ENCODE results near the gene WWOX.

The WWOX gene

DNA sequence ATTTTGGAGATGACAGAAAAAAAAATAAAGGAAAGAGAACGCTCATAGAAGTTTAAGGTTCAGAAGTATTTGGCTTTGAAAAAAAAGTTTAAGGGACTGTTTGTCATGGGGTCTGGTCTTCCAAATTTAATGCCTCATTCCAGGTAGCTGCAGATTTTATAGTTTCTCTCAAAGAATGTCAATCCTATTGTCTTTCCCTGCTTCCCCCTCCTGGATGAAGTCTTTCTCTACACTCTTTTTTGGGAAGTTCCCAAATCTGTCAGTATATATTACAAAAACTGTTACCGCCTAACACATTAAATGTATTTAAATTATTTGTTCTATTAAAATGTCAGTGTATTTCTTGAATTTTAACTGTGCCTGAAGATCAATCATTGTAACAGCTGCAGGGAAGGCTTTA lies 1043.6 kb downstream of the WWOX start:
- no peak overlapping the region for H3K9ac ChIP-seq
- H3K27me3 ChIP-seq (ENCODE audit: insufficient read depth, low read depth), result no peaks in the 10 kb centered on the region
- no peaks in the 10 kb centered on the region for H3K79me2 ChIP-seq (ENCODE audit: insufficient read depth, low read depth)
- H3K27ac ChIP-seq, result no peak overlapping the region
- H2AFZ ChIP-seq (ENCODE audit: low read depth), result no peak overlapping the region
- no peaks in the 10 kb centered on the region for H3K36me3 ChIP-seq (ENCODE audit: insufficient read depth)
- TF ChIP-seq, protein P1, sequence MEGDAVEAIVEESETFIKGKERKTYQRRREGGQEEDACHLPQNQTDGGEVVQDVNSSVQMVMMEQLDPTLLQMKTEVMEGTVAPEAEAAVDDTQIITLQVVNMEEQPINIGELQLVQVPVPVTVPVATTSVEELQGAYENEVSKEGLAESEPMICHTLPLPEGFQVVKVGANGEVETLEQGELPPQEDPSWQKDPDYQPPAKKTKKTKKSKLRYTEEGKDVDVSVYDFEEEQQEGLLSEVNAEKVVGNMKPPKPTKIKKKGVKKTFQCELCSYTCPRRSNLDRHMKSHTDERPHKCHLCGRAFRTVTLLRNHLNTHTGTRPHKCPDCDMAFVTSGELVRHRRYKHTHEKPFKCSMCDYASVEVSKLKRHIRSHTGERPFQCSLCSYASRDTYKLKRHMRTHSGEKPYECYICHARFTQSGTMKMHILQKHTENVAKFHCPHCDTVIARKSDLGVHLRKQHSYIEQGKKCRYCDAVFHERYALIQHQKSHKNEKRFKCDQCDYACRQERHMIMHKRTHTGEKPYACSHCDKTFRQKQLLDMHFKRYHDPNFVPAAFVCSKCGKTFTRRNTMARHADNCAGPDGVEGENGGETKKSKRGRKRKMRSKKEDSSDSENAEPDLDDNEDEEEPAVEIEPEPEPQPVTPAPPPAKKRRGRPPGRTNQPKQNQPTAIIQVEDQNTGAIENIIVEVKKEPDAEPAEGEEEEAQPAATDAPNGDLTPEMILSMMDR (conservative IDR thresholded peaks at IDR 0.05; ENCODE audit: low read depth, low read length), result no peak
- H3K4me3 ChIP-seq (IDR thresholded peaks at IDR 0.05; ENCODE audit: insufficient read depth, low read depth, low read length), result no peak overlapping the region
- no peaks in the 10 kb centered on the region for H4K20me1 ChIP-seq (ENCODE audit: insufficient read depth)
- H3K4me1 ChIP-seq (ENCODE audit: low read depth, poor library complexity, severe bottlenecking), result no peaks in the 10 kb centered on the region
- no peak overlapping the region for H3K4me2 ChIP-seq

DNA sequence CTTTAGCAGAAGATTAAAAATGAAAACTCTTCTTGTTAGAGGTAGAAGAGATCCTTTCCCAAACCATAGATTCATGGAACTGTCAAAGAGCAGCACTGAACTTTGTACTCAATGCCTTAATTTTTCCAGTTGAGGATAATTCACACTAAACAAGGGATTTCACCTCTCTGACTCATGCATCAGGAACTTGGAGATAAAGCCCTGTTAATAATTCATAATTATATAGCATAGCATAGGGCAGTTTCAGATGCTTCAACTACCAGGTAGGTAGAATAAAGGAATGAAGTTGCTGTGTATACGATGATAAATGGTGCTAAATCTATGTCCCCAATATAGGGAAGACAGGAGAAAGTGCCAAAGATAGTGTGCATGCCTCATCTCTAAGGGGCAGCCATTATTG lies 1050.7 kb downstream of the WWOX start:
- H3K27ac ChIP-seq, result no peak overlapping the region
- TF ChIP-seq, protein P1 (conservative IDR thresholded peaks at IDR 0.05; ENCODE audit: low read depth, low read length), result no peak

DNA sequence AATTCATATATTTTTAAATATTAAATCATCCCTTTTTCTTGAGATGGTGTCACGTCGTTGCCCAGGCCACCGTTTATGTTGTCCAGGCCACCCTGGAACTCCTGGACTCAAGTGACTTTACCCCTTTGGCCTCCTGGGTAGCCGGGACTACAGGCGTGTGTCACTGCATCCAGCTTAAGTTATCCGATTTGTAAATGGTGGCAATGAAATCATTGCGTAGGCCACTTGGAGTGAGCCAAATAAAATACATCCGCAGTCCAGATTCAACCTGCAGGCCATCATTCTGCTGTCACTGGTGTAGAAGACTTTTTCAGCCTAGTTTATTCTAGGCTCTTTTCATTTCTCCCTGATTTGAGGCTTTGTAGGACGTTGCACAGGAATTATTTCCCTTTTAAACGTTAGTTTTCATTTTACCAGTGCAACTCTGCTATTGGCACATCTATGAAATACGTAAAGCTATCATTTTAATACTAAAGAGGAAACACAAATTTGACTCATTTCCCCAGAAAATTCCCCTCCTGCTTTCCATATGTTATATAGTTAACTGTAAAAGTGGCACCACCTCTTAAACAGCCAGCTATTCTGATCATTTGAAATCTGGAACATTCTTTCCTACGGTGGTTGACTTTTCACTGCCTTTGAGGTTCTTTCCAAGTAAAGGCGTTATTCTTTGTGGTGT lies 1051.3 kb downstream of the WWOX start:
- Histone ChIP-seq H3K36me3 (ENCODE audit: insufficient read depth) (no peaks in the 10 kb centered on the region), H3K4me3 (IDR thresholded peaks at IDR 0.05; ENCODE audit: insufficient read depth, low read depth, low read length) (no peak overlapping the region), H3K4me2 (no peak overlapping the region), H3K79me2 (ENCODE audit: insufficient read depth, low read depth) (no peaks in the 10 kb centered on the region), H3K4me1 (ENCODE audit: low read depth, poor library complexity, severe bottlenecking) (no peaks in the 10 kb centered on the region), H4K20me1 (ENCODE audit: insufficient read depth) (no peaks in the 10 kb centered on the region), H3K27ac (no peak overlapping the region), H3K9ac (no peak overlapping the region), H2AFZ (ENCODE audit: low read depth) (no peak overlapping the region), H3K27me3 (ENCODE audit: insufficient read depth, low read depth) (no peaks in the 10 kb centered on the region)
- TF ChIP-seq, protein P1 (conservative IDR thresholded peaks at IDR 0.05; ENCODE audit: low read depth, low read length), result no peak

More for the DNA sequence above, 1050.7 kb downstream of the WWOX start:
- H3K4me2 ChIP-seq, result no peak overlapping the region
- no peaks in the 10 kb centered on the region for H3K79me2 ChIP-seq (ENCODE audit: insufficient read depth, low read depth)
- no peaks in the 10 kb centered on the region for H3K4me1 ChIP-seq (ENCODE audit: low read depth, poor library complexity, severe bottlenecking)
- H3K9ac ChIP-seq, result no peak overlapping the region
- H3K36me3 ChIP-seq (ENCODE audit: insufficient read depth), result no peaks in the 10 kb centered on the region
- no peak overlapping the region for H3K4me3 ChIP-seq (IDR thresholded peaks at IDR 0.05; ENCODE audit: insufficient read depth, low read depth, low read length)
- H4K20me1 ChIP-seq (ENCODE audit: insufficient read depth), result no peaks in the 10 kb centered on the region
- H2AFZ ChIP-seq (ENCODE audit: low read depth), result no peak overlapping the region
- no peaks in the 10 kb centered on the region for H3K27me3 ChIP-seq (ENCODE audit: insufficient read depth, low read depth)

DNA sequence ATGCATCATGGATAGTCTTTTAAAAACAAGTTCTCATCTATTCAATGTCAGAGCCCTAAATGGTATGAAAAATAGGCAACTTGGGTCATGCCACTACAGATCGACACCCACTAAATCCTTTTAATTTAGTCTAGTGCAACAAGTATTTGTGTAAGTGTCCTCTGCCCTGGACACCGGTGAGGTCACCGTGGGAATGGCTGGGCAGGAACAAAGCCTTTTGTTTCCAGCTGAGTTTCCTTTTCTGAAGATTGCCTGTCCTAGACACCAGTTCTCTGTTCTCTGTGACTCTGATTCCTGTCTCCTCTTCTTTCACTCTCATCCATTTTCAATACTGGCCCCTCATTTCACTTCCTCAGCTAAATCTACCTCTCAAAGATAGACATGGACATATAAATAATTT lies 1054.6 kb downstream of the WWOX start:
- H3K4me2 ChIP-seq, result no peak overlapping the region
- no peaks in the 10 kb centered on the region for H4K20me1 ChIP-seq (ENCODE audit: insufficient read depth)
- no peak overlapping the region for H3K27ac ChIP-seq
- no peak overlapping the region for H2AFZ ChIP-seq (ENCODE audit: low read depth)
- no peak overlapping the region for H3K9ac ChIP-seq
- no peaks in the 10 kb centered on the region for H3K27me3 ChIP-seq (ENCODE audit: insufficient read depth, low read depth)
- H3K4me1 ChIP-seq (ENCODE audit: low read depth, poor library complexity, severe bottlenecking), result no peaks in the 10 kb centered on the region
- H3K36me3 ChIP-seq (ENCODE audit: insufficient read depth), result no peaks in the 10 kb centered on the region
- H3K4me3 ChIP-seq (IDR thresholded peaks at IDR 0.05; ENCODE audit: insufficient read depth, low read depth, low read length), result no peak overlapping the region
- no peaks in the 10 kb centered on the region for H3K79me2 ChIP-seq (ENCODE audit: insufficient read depth, low read depth)
- TF ChIP-seq, protein P1 (conservative IDR thresholded peaks at IDR 0.05; ENCODE audit: low read depth, low read length), result no peak

Measured in KMS-11 (cell line).